Epithelial cell of esophagus (primary cell): Measurements from ENCODE around the gene PIGU.
A peak's percentile ranks its signal among the peaks of the same experiment; 100 is the strongest.

Experiments
- DNase-seq: peaks from one replicate; pipeline ENCODE4 v3.0.0; 2010; ENCODE audit warnings: low read depth
- H3K4me3 ChIP-seq: 2 replicates; pipeline ENCODE4 v1.5.1; 2011; ENCODE audit warnings: mild to moderate bottlenecking, low read length, control low read depth
- CTCF ChIP-seq: IDR thresholded peaks from 2 replicates; pipeline ENCODE4 v1.5.1; 2011; ENCODE audit warnings: low read depth, mild to moderate bottlenecking, low read length, control low read depth, inconsistent platforms; ENCODE audit not compliant: insufficient read depth; ENCODE audit errors: missing control alignments

Gene PIGU

GRCh38 chr20:34552569-34552968 lies 124.3 kb downstream of the PIGU start:
- DNase-seq, result no peak
- no peak for TF ChIP-seq CTCF

GRCh38 chr20:34549929-34550305 lies 127.0 kb downstream of the PIGU start:
- H3K4me3 ChIP-seq, result no peak overlapping the region
- no peak for DNase-seq
- no peak for TF ChIP-seq CTCF

More at GRCh38 chr20:34552569-34552968, 124.3 kb downstream of the PIGU start:
- H3K4me3 ChIP-seq, result no peak overlapping the region

- H3K4me3 ChIP-seq, result no peak overlapping the region
- TF ChIP-seq CTCF, result no peak
- DNase-seq, result peak; percentile 80
Observed at GRCh38 chr20:34549291-34549928, 127.5 kb downstream of the PIGU start.

DNA sequence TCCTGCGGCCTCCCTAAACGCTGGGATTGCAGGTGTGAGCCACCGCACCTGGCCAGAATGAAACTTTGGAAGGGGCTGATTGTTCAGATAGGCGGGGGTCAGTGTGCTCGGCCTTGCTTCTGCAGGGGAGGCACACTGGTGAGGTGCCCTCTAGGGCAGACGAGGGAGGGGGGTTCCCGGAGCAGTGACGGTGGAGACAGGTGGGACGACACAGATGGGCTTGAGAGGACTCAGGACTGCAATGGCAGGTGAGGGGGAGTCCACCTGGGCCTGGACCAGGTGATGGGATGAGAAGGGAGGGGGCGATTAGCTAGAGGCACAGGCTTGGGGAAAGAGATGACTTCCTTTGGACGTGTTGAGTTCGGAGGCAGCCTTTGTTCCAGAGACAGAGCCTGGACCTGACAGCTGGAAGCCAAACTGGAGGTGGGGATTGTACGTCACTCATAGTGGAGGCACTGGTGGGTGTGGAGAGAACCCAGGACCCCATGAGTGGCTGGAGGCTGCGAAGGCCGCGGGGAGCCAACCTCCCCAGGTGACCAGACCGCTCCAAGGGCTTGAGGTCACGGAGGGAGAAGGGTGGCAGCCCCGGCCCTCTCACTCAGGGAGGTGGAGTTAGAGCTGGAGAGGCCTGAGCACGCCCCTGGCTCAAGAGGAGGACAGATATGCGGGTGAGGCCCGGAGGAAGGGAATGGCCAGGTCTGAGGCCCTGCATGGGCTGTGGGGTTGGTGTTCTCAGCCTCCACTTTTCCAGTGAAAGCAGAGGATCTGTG lies 128.9 kb downstream of the PIGU start:
- no peak for DNase-seq
- no peak overlapping the region for H3K4me3 ChIP-seq
- TF ChIP-seq CTCF, result no peak

DNA sequence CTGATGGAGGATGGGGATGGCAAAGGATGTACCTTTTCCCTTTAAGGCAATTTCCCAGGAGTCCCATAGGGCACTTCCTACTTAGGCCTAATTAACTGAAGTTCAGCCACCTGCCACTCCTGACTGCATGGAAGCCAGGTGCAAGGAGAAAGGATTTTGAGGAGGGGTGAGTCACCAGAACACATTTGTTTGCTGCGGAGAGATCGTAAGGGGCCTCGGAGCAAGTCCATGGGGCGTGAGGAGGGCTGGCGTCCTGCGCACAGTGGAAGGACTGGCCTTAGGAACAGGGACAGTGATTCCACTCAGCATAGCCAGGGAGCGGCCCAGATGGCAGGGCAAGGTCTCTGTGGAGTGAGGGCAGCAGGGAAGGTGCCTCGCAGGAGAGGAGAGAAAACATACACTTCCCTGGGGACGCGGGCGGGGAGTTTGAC lies 130.1 kb downstream of the PIGU start:
- DNase-seq, result no peak
- no peak overlapping the region for H3K4me3 ChIP-seq
- TF ChIP-seq CTCF, result no peak

- TF ChIP-seq CTCF, result no peak
- DNase-seq, result no peak
- peak overlapping the region; percentile 24 for H3K4me3 ChIP-seq
Observed at GRCh38 chr20:34544109-34544796, 132.6 kb downstream of the PIGU start.
